Progenitor cell of endocrine pancreas (in vitro differentiated cells): Measurements from ENCODE around the gene SMPDL3A. TPM values are rescaled to one million over a fixed set of nuclear protein-coding genes. Genes with fewer than 3 reads are reported as not detected.

ENCODE experiments used
- DNase-seq: peaks from one replicate; pipeline ENCODE4 v3.0.0; 2021; ENCODE audit warnings: low spot score; ENCODE audit not compliant: unreplicated experiment
- H3K27ac Mint-ChIP-seq: 2 replicates; pipeline ENCODE4 v1.8.0; 2021; ENCODE audit warnings: mild to moderate bottlenecking, moderate library complexity, mixed read lengths
- H3K27me3 Mint-ChIP-seq: 2 replicates; pipeline ENCODE4 v1.8.0; 2021; ENCODE audit warnings: mixed read lengths
- H3K36me3 Mint-ChIP-seq: 2 replicates; pipeline ENCODE4 v1.8.0; 2022; ENCODE audit warnings: mixed read lengths; ENCODE audit not compliant: insufficient read depth
- H3K4me1 Mint-ChIP-seq: 2 replicates; pipeline ENCODE4 v1.8.0; 2021; ENCODE audit warnings: low read depth, mixed read lengths
- H3K4me3 Mint-ChIP-seq: 2 replicates; pipeline ENCODE4 v1.8.0; 2021; ENCODE audit warnings: low read depth, mild to moderate bottlenecking, moderate library complexity, mixed read lengths
- H3K9me3 Mint-ChIP-seq: 2 replicates; pipeline ENCODE4 v1.8.0; 2021; ENCODE audit warnings: low read depth, mixed read lengths
- total RNA-seq: library from RNA; stranded (reverse); gene quantifications from 2 replicates; pipeline ENCODE4 v1.2.1, GENCODE V29; 2021
- TF ChIP-seq, protein P1 (sequence below): fragments of 200-600 bp; sonication (generic); IDR thresholded peaks from one replicate; pipeline ENCODE4 v1.5.0; 2021; ENCODE audit warnings: antibody characterized with exemption, mild to moderate bottlenecking; ENCODE audit not compliant: unreplicated experiment

SMPDL3A gene
- total RNA-seq, 1 donor from 2014 or later, result 8.6 TPM

DNA sequence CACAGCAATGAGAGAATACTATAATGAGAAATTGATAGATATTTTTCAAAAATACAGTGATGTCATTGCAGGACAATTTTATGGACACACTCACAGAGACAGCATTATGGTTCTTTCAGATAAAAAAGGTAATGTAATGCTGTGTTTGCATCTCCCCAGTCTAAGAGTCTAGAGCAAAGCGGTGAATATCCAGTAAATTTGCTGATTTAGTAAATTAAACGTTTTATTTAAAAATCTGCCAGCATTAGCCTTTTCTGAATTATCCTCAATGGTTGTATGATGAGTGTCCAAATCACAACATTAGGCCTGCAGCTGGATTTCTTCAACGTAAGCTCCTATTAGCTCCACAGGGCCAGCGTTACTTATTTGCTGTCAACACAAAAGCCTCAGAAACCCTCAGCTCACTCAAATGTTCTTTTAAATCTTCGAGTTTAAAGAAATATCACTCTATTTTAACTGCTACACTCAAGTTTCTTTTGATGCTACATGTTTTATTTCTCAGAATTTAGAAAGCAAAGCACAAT lies 16.0 kb downstream of the SMPDL3A start:
- peaks cover 24% of the 10 kb centered on the region for H3K4me1 Mint-ChIP-seq
- TF ChIP-seq, protein P1, sequence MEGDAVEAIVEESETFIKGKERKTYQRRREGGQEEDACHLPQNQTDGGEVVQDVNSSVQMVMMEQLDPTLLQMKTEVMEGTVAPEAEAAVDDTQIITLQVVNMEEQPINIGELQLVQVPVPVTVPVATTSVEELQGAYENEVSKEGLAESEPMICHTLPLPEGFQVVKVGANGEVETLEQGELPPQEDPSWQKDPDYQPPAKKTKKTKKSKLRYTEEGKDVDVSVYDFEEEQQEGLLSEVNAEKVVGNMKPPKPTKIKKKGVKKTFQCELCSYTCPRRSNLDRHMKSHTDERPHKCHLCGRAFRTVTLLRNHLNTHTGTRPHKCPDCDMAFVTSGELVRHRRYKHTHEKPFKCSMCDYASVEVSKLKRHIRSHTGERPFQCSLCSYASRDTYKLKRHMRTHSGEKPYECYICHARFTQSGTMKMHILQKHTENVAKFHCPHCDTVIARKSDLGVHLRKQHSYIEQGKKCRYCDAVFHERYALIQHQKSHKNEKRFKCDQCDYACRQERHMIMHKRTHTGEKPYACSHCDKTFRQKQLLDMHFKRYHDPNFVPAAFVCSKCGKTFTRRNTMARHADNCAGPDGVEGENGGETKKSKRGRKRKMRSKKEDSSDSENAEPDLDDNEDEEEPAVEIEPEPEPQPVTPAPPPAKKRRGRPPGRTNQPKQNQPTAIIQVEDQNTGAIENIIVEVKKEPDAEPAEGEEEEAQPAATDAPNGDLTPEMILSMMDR, result no peak
- peaks cover 3% of the 10 kb centered on the region for H3K36me3 Mint-ChIP-seq
- DNase-seq, result no peak
- H3K27ac Mint-ChIP-seq, result no peak overlapping the region
- H3K27me3 Mint-ChIP-seq, result no peaks in the 10 kb centered on the region
- H3K9me3 Mint-ChIP-seq, result no peaks in the 10 kb centered on the region
- H3K4me3 Mint-ChIP-seq, result no peak overlapping the region

- TF ChIP-seq, protein P1, result no peak
- H3K4me1 Mint-ChIP-seq, result peaks cover 14% of the 10 kb centered on the region
- no peak for DNase-seq
- peaks cover 6% of the 10 kb centered on the region for H3K36me3 Mint-ChIP-seq
- no peak overlapping the region for H3K27ac Mint-ChIP-seq
- H3K4me3 Mint-ChIP-seq, result no peak overlapping the region
- H3K27me3 Mint-ChIP-seq, result no peaks in the 10 kb centered on the region
- H3K9me3 Mint-ChIP-seq, result no peaks in the 10 kb centered on the region
Observed at GRCh38 chr6:122806291-122806690, 17.2 kb downstream of the SMPDL3A start.

DNA sequence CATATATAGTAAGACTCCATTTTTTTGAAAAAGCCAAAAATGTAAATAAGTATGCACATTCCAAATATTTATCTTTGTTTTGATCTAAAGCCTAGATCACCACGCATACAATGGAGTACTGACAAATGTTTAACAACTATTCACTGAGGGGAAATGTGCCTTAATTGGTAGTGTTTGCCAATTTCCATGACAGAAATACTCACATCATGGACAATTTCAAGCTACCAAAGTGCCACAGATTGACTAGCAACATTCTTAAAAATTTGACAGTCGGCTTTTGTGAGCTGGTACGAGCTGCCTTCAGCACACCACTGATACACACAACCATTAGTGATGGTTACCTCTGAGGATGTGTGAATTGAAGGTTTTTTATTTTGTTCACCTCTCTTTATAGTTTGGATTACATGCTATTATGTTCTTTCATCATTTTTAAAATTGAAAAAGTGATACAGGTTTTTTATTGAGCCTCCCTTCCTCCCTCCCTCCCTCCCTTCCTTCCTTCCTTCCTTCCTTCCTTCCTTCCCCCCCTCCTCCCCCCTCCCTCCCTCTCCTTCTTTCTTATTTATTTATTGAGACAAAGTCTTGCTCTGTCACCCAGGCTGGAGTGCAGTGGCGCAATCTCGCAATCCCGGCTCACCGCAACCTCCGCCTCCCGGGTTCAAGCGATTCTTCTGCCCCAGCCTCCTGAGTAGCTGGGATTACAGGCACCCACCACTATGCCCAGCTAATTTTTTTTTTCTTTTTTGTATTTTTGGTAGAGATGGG lies 19.2 kb downstream of the SMPDL3A start:
- peaks cover 6% of the 10 kb centered on the region for H3K36me3 Mint-ChIP-seq
- TF ChIP-seq, protein P1, result no peak
- H3K27me3 Mint-ChIP-seq, result no peaks in the 10 kb centered on the region
- peaks cover 3% of the 10 kb centered on the region for H3K4me1 Mint-ChIP-seq
- H3K9me3 Mint-ChIP-seq, result no peaks in the 10 kb centered on the region
- DNase-seq, result no peak
- H3K27ac Mint-ChIP-seq, result no peak overlapping the region
- no peak overlapping the region for H3K4me3 Mint-ChIP-seq

- peaks cover 4% of the 10 kb centered on the region for H3K36me3 Mint-ChIP-seq
- no peaks in the 10 kb centered on the region for H3K4me1 Mint-ChIP-seq
- H3K4me3 Mint-ChIP-seq, result no peak overlapping the region
Observed at GRCh38 chr6:122809001-122809400, 19.9 kb downstream of the SMPDL3A start.

GRCh38 chr6:122809691-122810090 lies 20.6 kb downstream of the SMPDL3A start:
- Mint-ChIP-seq H3K36me3 (peaks cover 4% of the 10 kb centered on the region), H3K4me1 (no peaks in the 10 kb centered on the region), H3K4me3 (no peak overlapping the region), H3K27me3 (no peaks in the 10 kb centered on the region), H3K9me3 (no peaks in the 10 kb centered on the region), H3K27ac (no peak overlapping the region)
- DNase-seq, result no peak
- TF ChIP-seq, protein P1, result no peak

More at GRCh38 chr6:122809001-122809400, 19.9 kb downstream of the SMPDL3A start:
- DNase-seq, result no peak
- TF ChIP-seq, protein P1, result no peak
- Mint-ChIP-seq H3K9me3 (no peaks in the 10 kb centered on the region), H3K27ac (no peak overlapping the region), H3K27me3 (no peaks in the 10 kb centered on the region)
